K562 (cell line): ENCODE results near the gene RPTN. TPM values are rescaled to one million over a fixed set of nuclear protein-coding genes. Genes with fewer than 3 reads are reported as not detected.

ENCODE experiments used
- ATAC-seq: fragments of 200-7000 bp; cut with Tn5 transposase; 3 replicates; pipeline ENCODE4 v1.9.1; 2020; ENCODE audit warnings: moderate library complexity
- BruUV-seq: library from RNA; stranded (reverse); fragments of 400-500 nt; replicated peaks from 2 replicates; lab custom pipeline; 2021; lab: Mats Ljungman, UMichigan
- CTCF ChIA-PET: fragments of 300-600 bp; formaldehyde crosslinking; extraction: SDS; loops from one replicate; lab custom pipeline; 2021; ENCODE audit warnings: low intra/inter-chr PET ratio; lab: Yijun Ruan, JAX
- POLR2A ChIA-PET: fragments of 300-600, 350-650 bp; sonication (Branson Sonifier 250); formaldehyde crosslinking; extraction: SDS; loops from one replicate; lab custom pipeline; 2021; ENCODE audit warnings: antibody characterized with exemption, inconsistent platforms; lab: Yijun Ruan, JAX
- DNase-seq, 4 experiments: peaks; one replicate each; pipeline versions ENCODE4 v3.0.0 to v3.0.0-alpha.2; 2011 to 2018; ENCODE audit warnings: low spot score in 3 of 4, mixed read lengths in 3 of 4; ENCODE audit errors: extremely low read depth in 1 of 4
- FAIRE-seq: peaks from 2 replicates; lab custom pipeline; 2011; peaks lifted over from hg19 to GRCh38; lab: Jason Lieb, UNC
- H2AFZ ChIP-seq: 2 replicates; pipeline ENCODE4 v1.6.0; 2011; ENCODE audit warnings: low read depth, low read length, control low read depth, inconsistent platforms
- H3K27ac ChIP-seq: fragments of 200-600 bp; 3 replicates; pipeline ENCODE4 v1.8.0; 2011; ENCODE audit warnings: low read depth, mild to moderate bottlenecking, control low read depth, inconsistent platforms, low read length, moderate library complexity, mixed read lengths; ENCODE audit errors: extremely low read depth
- H3K27me3 ChIP-seq, 2 experiments: fragments of 300-600 bp in 1 of 2; 2 replicates in 1 of 2; 3 replicates in 1 of 2; pipeline versions ENCODE4 v1.6.0 to v1.8.0; 2011; ENCODE audit warnings: inconsistent platforms in 2 of 2, low read length in 2 of 2, mild to moderate bottlenecking in 1 of 2, mixed read lengths in 1 of 2, moderate library complexity in 1 of 2; ENCODE audit not compliant: control insufficient read depth in 2 of 2, insufficient read depth in 2 of 2
- H3K36me3 ChIP-seq: fragments of 300-600 bp; 3 replicates; pipeline ENCODE4 v1.8.0; 2011; ENCODE audit warnings: mild to moderate bottlenecking, low read length, inconsistent platforms; ENCODE audit not compliant: control insufficient read depth, insufficient read depth
- H3K4me1 ChIP-seq, 2 experiments: fragments of 200-600 bp in 1 of 2; replicated peaks in 1 of 2; 2 replicates in 1 of 2; 3 replicates in 1 of 2; pipeline versions ENCODE4 v1.5.1 to v1.8.0; 2011; ENCODE audit warnings: inconsistent platforms in 2 of 2, low read length in 2 of 2, mild to moderate bottlenecking in 1 of 2, mixed read lengths in 1 of 2, moderate library complexity in 1 of 2; ENCODE audit not compliant: control insufficient read depth in 2 of 2, insufficient read depth in 2 of 2
- H3K4me2 ChIP-seq: 2 replicates; pipeline ENCODE4 v1.6.1; 2011; ENCODE audit warnings: low read length, control low read depth, inconsistent platforms, mixed read lengths; ENCODE audit not compliant: insufficient read depth
- H3K4me3 ChIP-seq: fragments of 200-600 bp; sonication (generic), shearing (Covaris generic); 2 replicates; pipeline ENCODE4 v1.5.1; 2016; ENCODE audit warnings: control low read depth, inconsistent platforms
- H3K79me2 ChIP-seq: fragments of 200-600 bp; 3 replicates; pipeline ENCODE4 v1.8.0; 2011; ENCODE audit warnings: low read length, inconsistent platforms; ENCODE audit not compliant: control insufficient read depth, insufficient read depth
- H3K9ac ChIP-seq, 2 experiments: 2 replicates each; pipeline versions ENCODE4 v1.6.0 to v1.6.1; 2011; ENCODE audit warnings: low read depth in 2 of 2, low read length in 2 of 2, control low read depth in 1 of 2, inconsistent platforms in 1 of 2, mild to moderate bottlenecking in 1 of 2, mixed read lengths in 1 of 2; ENCODE audit not compliant: insufficient read depth in 1 of 2
- H3K9me1 ChIP-seq: one replicate; pipeline ENCODE4 v1.6.0; 2011; ENCODE audit warnings: inconsistent platforms, mild to moderate bottlenecking, low read length, moderate library complexity; ENCODE audit not compliant: control insufficient read depth, insufficient read depth
- H3K9me3 ChIP-seq: replicated peaks from 2 replicates; pipeline ENCODE4 v1.5.1; 2011; ENCODE audit warnings: low read depth, low read length, inconsistent platforms; ENCODE audit not compliant: control insufficient read depth, insufficient read depth
- H4K20me1 ChIP-seq: replicated peaks from 2 replicates; pipeline ENCODE4 v1.6.1; 2011; ENCODE audit warnings: low read length, inconsistent platforms, mixed read lengths; ENCODE audit not compliant: control insufficient read depth, insufficient read depth
- E2F5 ChIP-seq: sonication (generic); formaldehyde crosslinking; IDR thresholded peaks from 2 replicates; pipeline ENCODE4 v1.8.0; 2022; ENCODE audit warnings: mild to moderate bottlenecking, missing genetic modification reagents
- FOS ChIP-seq: IDR thresholded peaks from 3 replicates; pipeline ENCODE4 v1.6.1; 2011; ENCODE audit not compliant: insufficient read length; ENCODE audit errors: extremely low read depth
- HOMEZ ChIP-seq: fragments of 250-450 bp; sonication (Bioruptor Pico); IDR thresholded peaks from 2 replicates; pipeline ENCODE4 v1.4.0; 2020; ENCODE audit warnings: mild to moderate bottlenecking, moderate library complexity
- TCF3 ChIP-seq: sonication (generic); formaldehyde crosslinking; IDR thresholded peaks from 2 replicates; pipeline ENCODE4 v1.4.0; 2020; ENCODE audit warnings: mild to moderate bottlenecking, missing genetic modification reagents
- WGBS: fragments of 100-300 bp; shearing (Covaris generic); methylation state at CpG from one replicate; pipeline ENCODE4 v1.1.6; 2016; ENCODE audit warnings: low coverage, mixed read lengths; ENCODE audit not compliant: insufficient coverage; ENCODE audit errors: missing lambda C conversion rate; 5-methylcytosine and 5-hydroxymethylcytosine counted together
- in situ Hi-C: fragments of 300-500 bp; cut with MboI; formaldehyde crosslinking; loops from 4 replicates; pipeline ENCODE4 v1.15.0; 2018; ENCODE audit warnings: inconsistent platforms, mixed read lengths
- intact Hi-C: fragments of 100-400 bp; cut with micrococcal nuclease; formaldehyde crosslinking; loops from 2 replicates; pipeline ENCODE4 v1.14.2; 2022
- polyA plus RNA-seq, 8 experiments: library from polyadenylated mRNA; depleted of rRNA in 4 of 8; stranded (reverse) in 5 of 8; unstranded in 3 of 8; fragments of >200 nt; fragmentation: Nextera tagmentation in 2 of 8; fragmentation: Illumina TruSeq in 1 of 8; extraction: Ambion mirVana in 2 of 8; extraction: Trizol in 1 of 8; gene quantifications; 2 replicates each; pipeline versions ENCODE4 v1.2.1 to v1.2.3, GENCODE V29; 2011 to 2014; ENCODE audit warnings: inconsistent platforms in 1 of 8, missing spikeins in 1 of 8
- total RNA-seq, 7 experiments: library from RNA; depleted of rRNA in 6 of 7; stranded (reverse); fragments of >200 nt in 6 of 7; fragmentation: Illumina TruSeq in 2 of 7; extraction: Trizol in 2 of 7; gene quantifications; 2 replicates each; pipeline versions ENCODE4 v1.2.1 to v1.2.3, GENCODE V29; 2011 to 2021; ENCODE audit warnings: low replicate concordance in 1 of 7

RPTN gene
- total and polyA plus RNA-seq, 9 of the 15 experiments (the other 6 are each of a cell fraction or from before 2014, with no cell fraction given): not detected

GRCh38 chr1:152115344-152115743 is 43.7 kb downstream of the RPTN start, which contains the start of gene TCHH:
Gene TCHH (minus strand): TSS chr1:152115444. CDS start chr1:152114080, 1,364 bp downstream.
- BruUV-seq: no TSS peak
- H3K9me1 ChIP-seq: no peaks in the 10 kb centered on the region
- H4K20me1 ChIP-seq: no peaks in the 10 kb centered on the region
- no peak within 1 kb of the TSS for H2AFZ ChIP-seq
- no peak within 1 kb of the TSS for H3K4me3 ChIP-seq
- H3K4me2 ChIP-seq: no peak within 1 kb of the TSS
- CTCF ChIA-PET: no interaction called here
- FAIRE-seq (no peak), ATAC-seq (no peak), DNase-seq (no peak)
- peaks cover 6 to 25% of the 10 kb centered on the region in 2 experiments; a peak in 3 of 5 replicates for H3K27me3 ChIP-seq
- no peak within 1 kb of the TSS for H3K9ac ChIP-seq
- no peaks in the 10 kb centered on the region for H3K79me2 ChIP-seq
- TF ChIP-seq E2F5: no peak
- no peaks in the 10 kb centered on the region for H3K36me3 ChIP-seq
- in situ Hi-C loops: no loop called here
- intact Hi-C loops: no loop called here
- H3K4me1 ChIP-seq: peaks cover 0 to 14% of the 10 kb centered on the region in 2 experiments; a peak in 1 of 5 replicates
- H3K9me3 ChIP-seq: no peaks in the 10 kb centered on the region
- WGBS: 0% methylated on average over 3 of the region's 4 CpGs
- POLR2A ChIA-PET: interaction anchor here (0.7 kb wide), 1 partner anchor 57 kb away, joined by 3 read pairs; no protein-coding TSS in a partner anchor
- no peak within 1 kb of the TSS for H3K27ac ChIP-seq

- 11% methylated on average over 13 of the region's 13 CpGs for WGBS
- H3K36me3 ChIP-seq: no peaks in the 10 kb centered on the region
- H3K9ac ChIP-seq: no peak overlapping the region
- no peak overlapping the region for H3K4me2 ChIP-seq
- H3K4me3 ChIP-seq: no peak overlapping the region
- in situ Hi-C loops (no loop called here), intact Hi-C loops (no loop called here)
- peaks cover 0 to 14% of the 10 kb centered on the region in 2 experiments; a peak in 1 of 5 replicates for H3K4me1 ChIP-seq
- no peaks in the 10 kb centered on the region for H3K9me1 ChIP-seq
- H3K27ac ChIP-seq: no peak overlapping the region
- FAIRE-seq (no peak), DNase-seq (no peak), ATAC-seq (no peak)
- H4K20me1 ChIP-seq: no peaks in the 10 kb centered on the region
- H3K79me2 ChIP-seq: no peaks in the 10 kb centered on the region
- CTCF ChIA-PET: no interaction called here
- BruUV-seq: no TSS peak
- H3K27me3 ChIP-seq: peaks cover 11 to 49% of the 10 kb centered on the region in 2 experiments; a peak in 3 of 5 replicates
- POLR2A ChIA-PET: no interaction called here
- H2AFZ ChIP-seq: no peak overlapping the region
- no peaks in the 10 kb centered on the region for H3K9me3 ChIP-seq
- TF ChIP-seq FOS (no peak), TCF3 (no peak), HOMEZ (CRISPR knock-in tag) (no peak)
- TF ChIP-seq, all 486 proteins: peak for 0
Measured at GRCh38 chr1:152112885-152113432, 46.1 kb downstream of the RPTN start.
